Caco-2 (cell line): ENCODE measurements around the gene NEURL1B. TPM values are rescaled to one million over a fixed set of nuclear protein-coding genes. Genes with fewer than 3 reads are reported as not detected.

Experiments
- BruUV-seq: library from RNA; stranded (reverse); fragments of 400-500 nt; replicated peaks from 2 replicates; lab custom pipeline; 2021; lab: Mats Ljungman, UMichigan
- CTCF ChIA-PET: fragments of 300-600 bp; sonication (Branson Sonifier 250); formaldehyde crosslinking; loops from one replicate; lab custom pipeline; 2022; ENCODE audit warnings: antibody characterized with exemption; lab: Charles Lee
- POLR2A ChIA-PET: fragments of 300-600 bp; sonication (Branson Sonifier 250); formaldehyde crosslinking; loops from one replicate; lab custom pipeline; 2022; ENCODE audit warnings: antibody characterized with exemption; lab: Charles Lee
- DNase-seq, 2 experiments: peaks; one replicate each; pipeline versions ENCODE4 v3.0.0 to v3.0.0-alpha.2; 2020 to 2022
- H3K27me3 ChIP-seq: replicated peaks from 2 replicates; pipeline ENCODE4 v1.6.0; 2011; ENCODE audit warnings: low read length; ENCODE audit not compliant: control insufficient read depth, insufficient read depth
- H3K36me3 ChIP-seq: 2 replicates; pipeline ENCODE4 v1.5.1; 2011; ENCODE audit warnings: low read length; ENCODE audit not compliant: control insufficient read depth, insufficient read depth
- H3K4me1 ChIP-seq: fragments of 250-450 bp; sonication (Bioruptor Pico); 2 replicates; pipeline ENCODE4 v1.5.1; 2020; ENCODE audit warnings: mild to moderate bottlenecking
- H3K4me3 ChIP-seq: 2 replicates; pipeline ENCODE4 v1.5.1; 2011; ENCODE audit warnings: low read depth, mild to moderate bottlenecking, control low read depth, low read length
- H3K9me3 ChIP-seq: fragments of 250-450 bp; sonication (Bioruptor Pico); 2 replicates; pipeline ENCODE4 v1.5.1; 2020; ENCODE audit warnings: mild to moderate bottlenecking, moderate library complexity
- H3K27ac Mint-ChIP-seq: one replicate; pipeline ENCODE4 v1.8.0; 2022; ENCODE audit warnings: mixed read lengths; ENCODE audit not compliant: unreplicated experiment
- H3K27me3 Mint-ChIP-seq: one replicate; pipeline ENCODE4 v1.8.0; 2022; ENCODE audit warnings: mixed read lengths; ENCODE audit not compliant: insufficient read depth, unreplicated experiment
- H3K36me3 Mint-ChIP-seq: one replicate; pipeline ENCODE4 v1.8.0; 2022; ENCODE audit warnings: mild to moderate bottlenecking, mixed read lengths; ENCODE audit not compliant: insufficient read depth, unreplicated experiment
- H3K4me1 Mint-ChIP-seq: one replicate; pipeline ENCODE4 v1.8.0; 2022; ENCODE audit warnings: low read depth, mixed read lengths; ENCODE audit not compliant: unreplicated experiment
- H3K4me3 Mint-ChIP-seq: one replicate; pipeline ENCODE4 v1.8.0; 2022; ENCODE audit warnings: mild to moderate bottlenecking, moderate library complexity, mixed read lengths; ENCODE audit not compliant: unreplicated experiment
- H3K9me3 Mint-ChIP-seq: one replicate; pipeline ENCODE4 v1.8.0; 2022; ENCODE audit warnings: mixed read lengths; ENCODE audit not compliant: unreplicated experiment
- CTCF ChIP-seq, 2 experiments: fragments of 200-600 bp in 1 of 2; IDR thresholded peaks; 1 replicate in 1 of 2; 2 replicates in 1 of 2; pipeline versions ENCODE4 v1.5.1 to v1.8.0; 2011 to 2022; ENCODE audit warnings: antibody characterized with exemption in 1 of 2, control low read depth in 1 of 2, inconsistent platforms in 1 of 2, low read depth in 1 of 2, low read length in 1 of 2, mild to moderate bottlenecking in 1 of 2, moderate library complexity in 1 of 2; ENCODE audit not compliant: insufficient read depth in 1 of 2, severe bottlenecking in 1 of 2, unreplicated experiment in 1 of 2
- intact Hi-C: fragments of 100-400 bp; cut with micrococcal nuclease; formaldehyde crosslinking; loops from one replicate; pipeline ENCODE4 v1.10.0; 2022; ENCODE audit not compliant: unreplicated experiment
- total RNA-seq: library from RNA; stranded (reverse); gene quantifications from 2 replicates; pipeline ENCODE4 v1.2.3, GENCODE V29; 2022

The NEURL1B gene
- total RNA-seq, 1 experiment from 2014 or later, result 7.6 TPM

DNA sequence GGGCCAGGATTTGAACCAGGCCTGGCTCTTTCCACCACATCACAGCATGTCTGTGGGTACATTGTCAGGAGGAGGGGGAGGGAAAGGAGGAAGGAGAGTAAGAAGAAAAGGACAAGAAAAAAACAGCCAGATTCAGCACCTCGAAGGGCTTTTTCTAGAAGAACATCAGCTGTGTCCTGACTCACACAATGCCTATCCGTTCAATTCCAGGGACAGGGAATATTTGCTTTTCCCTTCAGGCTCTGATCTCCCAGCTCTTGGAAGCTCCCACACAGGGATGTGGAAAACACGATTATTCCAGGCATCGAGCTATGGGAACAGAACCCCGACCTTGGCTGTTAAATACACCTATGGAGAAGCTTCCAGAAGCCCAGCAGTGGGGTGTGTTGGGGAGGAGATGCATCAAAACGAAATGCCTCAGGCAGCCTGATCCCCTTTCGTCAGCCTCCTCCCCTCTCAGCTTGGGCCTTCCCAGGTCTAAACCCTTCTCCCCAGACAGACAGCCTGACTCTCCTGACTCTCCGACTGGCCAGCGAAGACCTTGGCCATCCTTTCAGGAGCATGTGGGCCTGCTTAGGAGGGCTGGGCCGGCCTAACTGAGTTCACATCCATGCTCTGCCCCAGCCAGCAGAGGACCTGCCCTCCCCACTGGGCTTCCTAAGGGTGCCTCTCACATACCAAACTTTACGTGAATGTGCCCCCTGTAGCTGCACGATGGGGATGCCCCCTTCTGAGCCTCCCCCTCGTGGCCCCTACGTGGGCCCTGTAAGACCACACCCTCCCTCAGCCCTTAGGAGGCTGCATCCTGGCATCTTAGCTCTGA is 54.4 kb downstream of the NEURL1B start:
- H3K36me3 Mint-ChIP-seq, result peaks cover 15% of the 10 kb centered on the region
- no TSS peak for BruUV-seq
- TF ChIP-seq CTCF (IDR thresholded peaks at IDR 0.05; ENCODE audit: insufficient read depth in 1 of 2, low read depth in 1 of 2, low read length in 1 of 2, severe bottlenecking in 1 of 2, unreplicated experiment in 1 of 2), result no peak
- H3K9me3 ChIP-seq, result no peaks in the 10 kb centered on the region
- no peak overlapping the region for H3K4me3 Mint-ChIP-seq
- H3K27me3 ChIP-seq, result no peaks in the 10 kb centered on the region
- peaks cover 26% of the 10 kb centered on the region for H3K4me1 ChIP-seq
- peak overlapping the region; percentile 14 for H3K27ac Mint-ChIP-seq
- H3K4me3 ChIP-seq, result no peak overlapping the region
- H3K9me3 Mint-ChIP-seq, result no peaks in the 10 kb centered on the region
- H3K4me1 Mint-ChIP-seq, result peaks cover 26% of the 10 kb centered on the region
- no peaks in the 10 kb centered on the region for H3K36me3 ChIP-seq
- intact Hi-C loops, result loop anchor here (2.0 to 5.0 kb wide), 2 partner anchors 55 to 123 kb away; partner anchors contain the start of gene NEURL1B
- POLR2A ChIA-PET, result interaction anchor here (0.6 kb wide), 1 partner anchor 634 kb away, joined by 8 read pairs; no protein-coding TSS in a partner anchor
- CTCF ChIA-PET, result interaction anchor here (1.1 to 3.2 kb wide), 2 partner anchors 29 to 108 kb away, joined by 3 to 10 read pairs; no protein-coding TSS in a partner anchor
- H3K27me3 Mint-ChIP-seq, result no peaks in the 10 kb centered on the region
- DNase-seq, result no peak

DNA sequence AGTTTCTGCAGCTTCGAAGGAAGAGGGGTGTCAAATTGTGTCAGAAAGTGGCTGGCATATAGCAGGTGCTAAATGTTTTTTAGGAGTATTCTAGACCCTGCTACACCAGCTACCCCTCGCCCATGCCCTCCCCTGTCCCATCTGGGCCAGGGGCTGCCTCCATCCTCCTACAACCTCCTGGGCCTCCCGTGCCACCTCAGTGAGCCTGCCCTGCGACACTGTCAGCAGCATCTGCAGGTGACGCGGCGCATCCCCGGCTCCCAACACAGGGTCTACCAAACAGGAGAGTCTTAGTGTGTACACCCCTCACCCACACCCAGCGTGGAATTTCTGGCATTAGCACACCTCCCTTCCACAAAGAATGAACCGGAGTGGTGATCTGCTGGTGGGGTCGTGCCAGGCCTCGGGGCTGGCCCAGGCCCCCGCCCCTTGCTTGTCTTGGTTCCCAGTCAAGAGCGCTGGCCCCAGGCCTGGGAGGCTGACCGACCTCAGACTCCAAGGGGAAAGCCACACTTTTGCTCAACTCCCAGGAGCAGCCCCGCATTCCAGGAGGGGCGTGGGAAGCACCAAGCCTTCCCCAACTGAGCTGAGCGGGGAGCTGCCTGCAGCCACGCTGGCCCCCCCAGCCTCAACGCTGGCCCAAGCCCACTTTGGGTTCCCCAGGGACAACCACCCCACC is 55.2 kb downstream of the NEURL1B start:
- no peaks in the 10 kb centered on the region for H3K9me3 ChIP-seq
- DNase-seq, result no peak
- intact Hi-C loops, result loop anchor here (2.0 to 5.0 kb wide), 2 partner anchors 56 to 124 kb away; partner anchors contain the start of gene NEURL1B
- peak overlapping the region; percentile 75 for H3K4me3 Mint-ChIP-seq
- H3K9me3 Mint-ChIP-seq, result no peaks in the 10 kb centered on the region
- TF ChIP-seq CTCF (IDR thresholded peaks at IDR 0.05; ENCODE audit: insufficient read depth in 1 of 2, low read depth in 1 of 2, low read length in 1 of 2, severe bottlenecking in 1 of 2, unreplicated experiment in 1 of 2), result no peak
- no peaks in the 10 kb centered on the region for H3K27me3 Mint-ChIP-seq
- peaks cover 26% of the 10 kb centered on the region for H3K4me1 Mint-ChIP-seq
- ChIA-PET CTCF (interaction anchor here (1.0 to 3.2 kb wide), 3 partner anchors 30 to 108 kb away, joined by 3 to 22 read pairs (median 6); no protein-coding TSS in a partner anchor), POLR2A (interaction anchor here (0.5 kb wide), 1 partner anchor 234 kb away, joined by 3 read pairs; no protein-coding TSS in a partner anchor)
- no TSS peak for BruUV-seq
- H3K36me3 Mint-ChIP-seq, result peaks cover 15% of the 10 kb centered on the region
- peaks cover 26% of the 10 kb centered on the region for H3K4me1 ChIP-seq
- no peak overlapping the region for H3K27ac Mint-ChIP-seq
- no peaks in the 10 kb centered on the region for H3K27me3 ChIP-seq
- H3K4me3 ChIP-seq, result no peak overlapping the region
- no peaks in the 10 kb centered on the region for H3K36me3 ChIP-seq
